MM.1S (cell line): ENCODE results near the gene PWWP2B.

ENCODE experiments used
- DNase-seq: peaks from one replicate; pipeline ENCODE4 v3.0.0-alpha.2; 2015
- H2AFZ ChIP-seq: fragments of 300-600 bp; sonication (generic); 2 replicates; pipeline ENCODE4 v1.6.0; 2016; ENCODE audit warnings: antibody characterized with exemption, low read length
- H3F3A ChIP-seq: fragments of 300-600 bp; sonication (generic); 2 replicates; pipeline ENCODE4 v1.6.1; 2016; ENCODE audit warnings: mild to moderate bottlenecking, antibody characterized with exemption, low read length, moderate library complexity, mixed read lengths; ENCODE audit not compliant: insufficient read depth
- H3K27ac ChIP-seq: fragments of 300-600 bp; sonication (generic); 2 replicates; pipeline ENCODE4 v1.5.1; 2016; ENCODE audit warnings: mild to moderate bottlenecking, low read length
- H3K27me3 ChIP-seq: fragments of 300-600 bp; sonication (generic); replicated peaks from 2 replicates; pipeline ENCODE4 v1.6.0; 2016; ENCODE audit warnings: low read length; ENCODE audit not compliant: insufficient read depth
- H3K36me3 ChIP-seq: fragments of 300-600 bp; sonication (generic); replicated peaks from 2 replicates; pipeline ENCODE4 v1.6.1; 2016; ENCODE audit warnings: mild to moderate bottlenecking, low read length, mixed read lengths; ENCODE audit not compliant: insufficient read depth
- H3K4me1 ChIP-seq: fragments of 300-600 bp; sonication (generic); 2 replicates; pipeline ENCODE4 v1.6.1; 2016; ENCODE audit warnings: low read length, mixed read lengths
- H3K4me2 ChIP-seq: fragments of 300-600 bp; sonication (generic); 2 replicates; pipeline ENCODE4 v1.6.0; 2016; ENCODE audit warnings: low read depth, low read length
- H3K4me3 ChIP-seq: fragments of 300-600 bp; sonication (generic); 2 replicates; pipeline ENCODE4 v1.5.1; 2016; ENCODE audit warnings: low read length, mixed read lengths
- H3K79me2 ChIP-seq: fragments of 300-600 bp; sonication (generic); 2 replicates; pipeline ENCODE4 v1.6.1; 2016; ENCODE audit warnings: mixed run types, low read length, mixed read lengths
- H3K9ac ChIP-seq: fragments of 300-600 bp; sonication (generic); 2 replicates; pipeline ENCODE4 v1.6.1; 2016; ENCODE audit warnings: low read length, mixed read lengths
- H3K9me2 ChIP-seq: fragments of 300-600 bp; sonication (generic); replicated peaks from 2 replicates; pipeline ENCODE4 v1.6.1; 2016; ENCODE audit warnings: mild to moderate bottlenecking, low read length, mixed read lengths; ENCODE audit not compliant: insufficient read depth
- H3K9me3 ChIP-seq: fragments of 300-600 bp; sonication (generic); replicated peaks from 2 replicates; pipeline ENCODE4 v1.6.1; 2016; ENCODE audit warnings: mild to moderate bottlenecking, low read length, mixed read lengths; ENCODE audit not compliant: insufficient read depth
- H4K20me1 ChIP-seq: fragments of 300-600 bp; sonication (generic); 2 replicates; pipeline ENCODE4 v1.6.1; 2016; ENCODE audit warnings: mild to moderate bottlenecking, low read length, moderate library complexity, mixed read lengths; ENCODE audit not compliant: insufficient read depth
- EZH2 ChIP-seq: fragments of 300-600 bp; sonication (generic); optimal IDR thresholded peaks from 2 replicates; pipeline ENCODE3; 2017; ENCODE audit warnings: low read depth, mild to moderate bottlenecking, antibody characterized with exemption, low read length, mixed read lengths
- EZH2phosphoT487 ChIP-seq: fragments of 300-600 bp; sonication (generic); IDR thresholded peaks from 2 replicates; pipeline ENCODE4 v1.6.1; 2018; ENCODE audit warnings: antibody characterized with exemption, low read length
- TF ChIP-seq, protein P1 (sequence below): fragments of 300-600 bp; sonication (generic); IDR thresholded peaks from 2 replicates; pipeline ENCODE4 v1.5.1; 2016; ENCODE audit warnings: antibody characterized with exemption, low read length, mixed read lengths

The PWWP2B gene

DNA sequence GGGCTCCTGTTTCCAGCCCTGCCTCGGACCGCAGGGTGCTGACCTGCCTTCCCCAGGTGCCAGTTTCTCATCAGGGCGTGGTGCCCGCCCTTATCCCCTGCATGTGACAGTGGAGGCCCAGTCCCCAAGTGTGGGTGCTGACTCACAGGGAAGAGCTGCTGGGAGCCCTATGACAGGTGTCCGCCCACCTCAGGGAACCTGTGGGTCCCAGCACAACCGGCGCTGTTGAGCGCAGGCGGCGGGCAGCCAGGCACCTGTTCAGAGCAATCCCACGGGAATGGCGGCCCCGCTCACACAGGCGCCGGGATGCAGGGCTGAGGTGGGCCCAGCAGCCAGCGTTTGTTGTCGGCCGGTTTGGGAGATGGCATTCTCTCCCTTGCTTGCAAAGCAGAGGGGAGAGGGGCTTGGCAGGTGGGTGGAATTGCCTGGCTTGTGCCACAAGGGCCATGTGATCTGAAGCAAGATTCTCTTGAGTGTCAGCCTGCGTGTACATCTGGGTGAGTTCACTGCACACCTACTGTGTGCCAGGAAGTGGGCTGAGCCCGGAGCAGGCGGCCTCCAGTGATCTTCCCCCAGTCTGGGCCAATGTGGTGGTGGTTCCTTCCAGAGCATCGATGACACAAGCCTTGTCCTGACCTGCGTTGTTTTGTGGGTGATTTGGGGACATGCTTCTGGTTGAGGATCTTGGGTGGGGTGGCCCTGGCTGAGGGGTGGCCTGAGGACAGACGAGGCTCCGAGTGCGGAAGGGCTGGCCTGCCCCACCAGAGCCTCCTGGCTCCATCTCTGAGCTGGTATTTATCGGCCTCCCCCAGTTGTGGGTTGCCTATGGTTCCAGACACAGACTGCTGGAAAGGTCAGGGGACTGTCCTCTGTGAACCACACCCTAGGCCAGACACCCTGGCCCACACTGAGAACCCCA is 2.4 kb downstream of the PWWP2B start:
- no peaks in the 10 kb centered on the region for H4K20me1 ChIP-seq
- no peaks in the 10 kb centered on the region for H3F3A ChIP-seq
- no peak for DNase-seq
- no peaks in the 10 kb centered on the region for H3K9me3 ChIP-seq
- H3K27ac ChIP-seq, result no peak overlapping the region
- TF ChIP-seq, protein P1, sequence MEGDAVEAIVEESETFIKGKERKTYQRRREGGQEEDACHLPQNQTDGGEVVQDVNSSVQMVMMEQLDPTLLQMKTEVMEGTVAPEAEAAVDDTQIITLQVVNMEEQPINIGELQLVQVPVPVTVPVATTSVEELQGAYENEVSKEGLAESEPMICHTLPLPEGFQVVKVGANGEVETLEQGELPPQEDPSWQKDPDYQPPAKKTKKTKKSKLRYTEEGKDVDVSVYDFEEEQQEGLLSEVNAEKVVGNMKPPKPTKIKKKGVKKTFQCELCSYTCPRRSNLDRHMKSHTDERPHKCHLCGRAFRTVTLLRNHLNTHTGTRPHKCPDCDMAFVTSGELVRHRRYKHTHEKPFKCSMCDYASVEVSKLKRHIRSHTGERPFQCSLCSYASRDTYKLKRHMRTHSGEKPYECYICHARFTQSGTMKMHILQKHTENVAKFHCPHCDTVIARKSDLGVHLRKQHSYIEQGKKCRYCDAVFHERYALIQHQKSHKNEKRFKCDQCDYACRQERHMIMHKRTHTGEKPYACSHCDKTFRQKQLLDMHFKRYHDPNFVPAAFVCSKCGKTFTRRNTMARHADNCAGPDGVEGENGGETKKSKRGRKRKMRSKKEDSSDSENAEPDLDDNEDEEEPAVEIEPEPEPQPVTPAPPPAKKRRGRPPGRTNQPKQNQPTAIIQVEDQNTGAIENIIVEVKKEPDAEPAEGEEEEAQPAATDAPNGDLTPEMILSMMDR, result no peak
- TF ChIP-seq EZH2 (no peak), EZH2phosphoT487 (no peak)
- H3K79me2 ChIP-seq, result no peaks in the 10 kb centered on the region
- H3K9ac ChIP-seq, result no peak overlapping the region
- peaks cover 6% of the 10 kb centered on the region; the same call in 1 of the 2 replicates for H3K4me1 ChIP-seq
- H3K27me3 ChIP-seq, result peaks cover 12% of the 10 kb centered on the region; the same call in 1 of the 2 replicates
- H3K36me3 ChIP-seq, result no peaks in the 10 kb centered on the region
- H3K9me2 ChIP-seq, result no peaks in the 10 kb centered on the region
- no peak overlapping the region for H3K4me3 ChIP-seq
- no peak overlapping the region for H2AFZ ChIP-seq
- H3K4me2 ChIP-seq, result no peak overlapping the region

DNA sequence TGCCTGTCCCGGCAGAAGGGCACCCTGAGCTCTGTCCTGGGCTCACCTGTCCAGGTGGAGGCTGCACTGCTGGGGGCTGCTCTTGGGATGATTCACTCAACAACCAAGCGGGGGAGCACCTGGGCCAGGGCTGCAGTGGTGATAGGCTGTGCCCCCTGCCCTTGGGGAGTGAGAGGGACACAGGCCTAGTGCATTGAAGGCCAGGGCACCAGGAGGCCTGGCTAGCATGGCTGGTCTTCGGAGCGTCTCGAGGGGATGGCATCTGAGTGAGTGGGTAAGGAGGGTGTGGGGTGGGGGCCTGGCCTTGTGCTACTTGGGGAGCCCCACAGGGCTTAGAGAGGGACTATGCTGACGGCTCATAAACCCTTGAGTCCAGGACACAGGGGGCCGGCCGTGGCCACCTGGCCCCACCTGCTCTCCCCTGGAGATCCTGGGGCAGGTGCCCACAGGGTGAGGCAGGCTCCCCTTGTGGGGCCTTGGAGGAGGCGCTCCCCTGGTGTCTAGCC is 3.1 kb downstream of the PWWP2B start:
- no peak for DNase-seq
- Histone ChIP-seq H3K4me2 (no peak overlapping the region), H3K4me3 (no peak overlapping the region), H2AFZ (no peak overlapping the region), H3K36me3 (no peaks in the 10 kb centered on the region), H3K9me3 (no peaks in the 10 kb centered on the region), H3K4me1 (peaks cover 6% of the 10 kb centered on the region; the same call in 1 of the 2 replicates), H3K27ac (no peak overlapping the region), H3K79me2 (no peaks in the 10 kb centered on the region), H4K20me1 (no peaks in the 10 kb centered on the region), H3K27me3 (peaks cover 11% of the 10 kb centered on the region; the same call in 1 of the 2 replicates), H3K9me2 (no peaks in the 10 kb centered on the region), H3F3A (no peaks in the 10 kb centered on the region), H3K9ac (no peak overlapping the region)
- no peak for TF ChIP-seq EZH2
- TF ChIP-seq, protein P1, result no peak
- no peak for TF ChIP-seq EZH2phosphoT487

DNA sequence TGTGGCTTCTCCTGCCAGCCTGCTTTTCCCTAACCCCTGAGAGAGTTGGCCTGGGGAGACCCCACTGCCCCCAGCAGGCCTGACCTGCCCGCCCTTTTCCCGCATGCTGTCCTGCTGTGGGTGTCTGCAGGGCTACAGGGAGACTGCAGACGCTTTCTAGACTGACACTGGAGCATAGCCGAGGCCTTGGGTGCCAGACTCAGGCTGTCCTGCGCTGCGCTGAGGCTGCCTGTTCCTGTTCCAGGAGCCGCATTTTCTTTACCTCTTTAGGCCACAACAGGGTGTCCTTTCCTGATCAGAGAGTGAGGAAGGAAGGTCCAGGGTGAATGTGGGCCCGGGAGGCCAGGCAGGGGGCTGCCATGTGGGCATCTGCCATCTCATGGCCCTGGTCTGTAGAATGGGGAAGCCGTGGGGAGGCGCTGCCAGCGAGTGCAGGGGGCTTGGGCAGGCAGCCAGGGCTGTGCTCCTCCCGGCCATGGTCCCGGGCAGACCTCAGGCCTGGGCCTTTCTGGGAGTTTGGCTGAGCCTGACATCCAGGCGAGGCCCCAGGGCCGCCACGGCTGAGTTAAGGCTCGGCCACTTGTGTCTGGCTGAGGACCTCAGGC is 3.6 kb downstream of the PWWP2B start:
- H3K4me3 ChIP-seq, result no peak overlapping the region
- H2AFZ ChIP-seq, result no peak overlapping the region
- TF ChIP-seq EZH2phosphoT487, result no peak
- TF ChIP-seq EZH2, result no peak
- TF ChIP-seq, protein P1, result no peak
- H3K4me2 ChIP-seq, result no peak overlapping the region
- H3K4me1 ChIP-seq, result peaks cover 6% of the 10 kb centered on the region; the same call in 1 of the 2 replicates
- H3K79me2 ChIP-seq, result no peaks in the 10 kb centered on the region
- no peaks in the 10 kb centered on the region for H3K9me2 ChIP-seq
- no peak overlapping the region for H3K27ac ChIP-seq
- DNase-seq, result no peak
- H3K27me3 ChIP-seq, result 0 out of 2 replicates have a peak, but pooled peaks cover 6% of the 10 kb centered on the region
- H3K9ac ChIP-seq, result no peak overlapping the region
- no peaks in the 10 kb centered on the region for H3K36me3 ChIP-seq
- H3F3A ChIP-seq, result no peaks in the 10 kb centered on the region
- H4K20me1 ChIP-seq, result no peaks in the 10 kb centered on the region
- H3K9me3 ChIP-seq, result no peaks in the 10 kb centered on the region
